WTC11 (cell line): ENCODE data around the gene GPR152. TPM values are rescaled to one million over a fixed set of nuclear protein-coding genes. Genes with fewer than 3 reads are reported as not detected.

Experiments used
- ATAC-seq: fragments of 200-7000 bp; cut with Tn5 transposase; 2 replicates; pipeline ENCODE4 v1.10.0; 2021; ENCODE audit warnings: mild to moderate bottlenecking, moderate library complexity
- CTCF ChIA-PET: fragments of 300-600 bp; sonication (Branson Sonifier 250); formaldehyde crosslinking; loops from one replicate; lab custom pipeline; 2021; ENCODE audit warnings: antibody characterized with exemption; lab: Charles Lee
- POLR2A ChIA-PET: fragments of 350-600 bp; sonication (Branson Sonifier 250); formaldehyde crosslinking; loops from one replicate; lab custom pipeline; 2021; ENCODE audit warnings: antibody characterized with exemption; lab: Charles Lee
- DNase-seq: peaks from one replicate; pipeline ENCODE4 v3.0.0; 2021; ENCODE audit warnings: low spot score
- H3K27ac Mint-ChIP-seq: 2 replicates; pipeline ENCODE4 v1.8.0; 2021; ENCODE audit warnings: mixed read lengths
- H3K27me3 Mint-ChIP-seq: 2 replicates; pipeline ENCODE4 v1.8.0; 2021; ENCODE audit warnings: low read depth, mild to moderate bottlenecking, moderate library complexity, mixed read lengths
- H3K36me3 Mint-ChIP-seq: 2 replicates; pipeline ENCODE4 v1.8.0; 2021; ENCODE audit warnings: mixed read lengths
- H3K4me1 Mint-ChIP-seq: 2 replicates; pipeline ENCODE4 v1.8.0; 2022; ENCODE audit warnings: mixed read lengths
- H3K4me3 Mint-ChIP-seq: 2 replicates; pipeline ENCODE4 v1.8.0; 2021; ENCODE audit warnings: mild to moderate bottlenecking, moderate library complexity, mixed read lengths
- H3K9me3 Mint-ChIP-seq: 2 replicates; pipeline ENCODE4 v1.8.0; 2021; ENCODE audit warnings: mixed read lengths
- EMX1 ChIP-seq: fragments of 250-450 bp; sonication (Bioruptor Pico); IDR thresholded peaks from 2 replicates; pipeline ENCODE4 v1.8.0; 2021; ENCODE audit warnings: mild to moderate bottlenecking
- FOXK1 ChIP-seq: sonication (generic); formaldehyde crosslinking; IDR thresholded peaks from 2 replicates; pipeline ENCODE4 v1.8.0; 2022; ENCODE audit warnings: mild to moderate bottlenecking, moderate library complexity, missing genetic modification reagents
- IRF2 ChIP-seq: sonication (generic); formaldehyde crosslinking; IDR thresholded peaks from 2 replicates; pipeline ENCODE4 v1.8.0; 2022; ENCODE audit warnings: low read depth, missing genetic modification reagents, borderline replicate concordance
- KAT7 ChIP-seq: sonication (generic); formaldehyde crosslinking; IDR thresholded peaks from 2 replicates; pipeline ENCODE4 v1.8.1; 2023; ENCODE audit warnings: missing genetic modification reagents, mild to moderate bottlenecking, borderline replicate concordance
- MYBL2 ChIP-seq: sonication (generic); formaldehyde crosslinking; IDR thresholded peaks from 2 replicates; pipeline ENCODE4 v1.8.1; 2023; ENCODE audit warnings: mild to moderate bottlenecking, moderate library complexity, missing genetic modification reagents
- OVOL2 ChIP-seq: fragments of 250-450 bp; sonication (Bioruptor Pico); IDR thresholded peaks from 2 replicates; pipeline ENCODE4 v1.9.0; 2021; ENCODE audit warnings: mild to moderate bottlenecking, borderline replicate concordance
- PRRX2 ChIP-seq: fragments of 250-450 bp; sonication (Bioruptor Pico); IDR thresholded peaks from 2 replicates; pipeline ENCODE4 v1.8.0; 2021; ENCODE audit warnings: mild to moderate bottlenecking
- RELA ChIP-seq: sonication (generic); formaldehyde crosslinking; IDR thresholded peaks from 2 replicates; pipeline ENCODE4 v1.8.1; 2022; ENCODE audit warnings: missing genetic modification reagents, mild to moderate bottlenecking, borderline replicate concordance
- ZNF232 ChIP-seq: sonication (generic); formaldehyde crosslinking; IDR thresholded peaks from 2 replicates; pipeline ENCODE4 v1.8.0; 2022; ENCODE audit warnings: mild to moderate bottlenecking, missing genetic modification reagents
- ZNF263 ChIP-seq: sonication (generic); formaldehyde crosslinking; IDR thresholded peaks from 2 replicates; pipeline ENCODE4 v1.8.1; 2022; ENCODE audit warnings: low read depth, mild to moderate bottlenecking, moderate library complexity, missing genetic modification reagents
- ZNF317 ChIP-seq: sonication (generic); formaldehyde crosslinking; IDR thresholded peaks from 2 replicates; pipeline ENCODE4 v1.8.1; 2023; ENCODE audit warnings: low read depth, mild to moderate bottlenecking, moderate library complexity, missing genetic modification reagents, borderline replicate concordance
- ZNF423 ChIP-seq: fragments of 250-450 bp; sonication (Bioruptor Pico); IDR thresholded peaks from 2 replicates; pipeline ENCODE4 v2.1.2; 2022; ENCODE audit warnings: mild to moderate bottlenecking, moderate library complexity
- ZNF671 ChIP-seq: fragments of 250-450 bp; sonication (Bioruptor Pico); IDR thresholded peaks from 2 replicates; pipeline ENCODE4 v1.8.0; 2021; ENCODE audit warnings: mild to moderate bottlenecking
- total RNA-seq: library from RNA; stranded (reverse); gene quantifications from 3 replicates; pipeline ENCODE4 v1.2.3, GENCODE V29; 2021
- TF ChIP-seq, protein P1 (sequence below): sonication (generic); formaldehyde crosslinking; IDR thresholded peaks from 2 replicates; pipeline ENCODE4 v1.8.0; 2022; ENCODE audit warnings: missing genetic modification reagents
- TF ChIP-seq, protein P2 (sequence below): sonication (generic); formaldehyde crosslinking; IDR thresholded peaks from 2 replicates; pipeline ENCODE4 v1.8.1; 2022; ENCODE audit warnings: mild to moderate bottlenecking, moderate library complexity, missing genetic modification reagents
- TF ChIP-seq, protein P3 (sequence below): sonication (generic); formaldehyde crosslinking; IDR thresholded peaks from 2 replicates; pipeline ENCODE4 v1.8.1; 2023; ENCODE audit warnings: mild to moderate bottlenecking, missing genetic modification reagents
- TF ChIP-seq, protein P4 (sequence below): fragments of 250-450 bp; sonication (Bioruptor Pico); IDR thresholded peaks from 2 replicates; pipeline ENCODE4 v1.9.0; 2021; ENCODE audit warnings: mild to moderate bottlenecking
- TF ChIP-seq, protein P5 (sequence below): fragments of 200-600 bp; IDR thresholded peaks from 2 replicates; pipeline ENCODE4 v1.8.0; 2022; ENCODE audit warnings: antibody characterized with exemption
- TF ChIP-seq, protein P6 (sequence below): sonication (generic); formaldehyde crosslinking; conservative IDR thresholded peaks from 2 replicates; pipeline ENCODE4 v1.8.1; 2023; ENCODE audit warnings: mild to moderate bottlenecking, low read depth, missing genetic modification reagents, moderate library complexity
- TF ChIP-seq, protein P7 (sequence below): sonication (generic); formaldehyde crosslinking; conservative IDR thresholded peaks from 2 replicates; pipeline ENCODE4 v1.8.1; 2022; ENCODE audit warnings: mild to moderate bottlenecking, missing genetic modification reagents
- TF ChIP-seq, protein P8 (sequence below): sonication (generic); formaldehyde crosslinking; IDR thresholded peaks from 2 replicates; pipeline ENCODE4 v1.8.0; 2022; ENCODE audit warnings: mild to moderate bottlenecking, missing genetic modification reagents
- TF ChIP-seq, protein P9 (sequence below): sonication (generic); formaldehyde crosslinking; IDR thresholded peaks from 2 replicates; pipeline ENCODE4 v1.8.1; 2022; ENCODE audit warnings: missing genetic modification reagents, borderline replicate concordance

The GPR152 gene
- total RNA-seq, 1 experiment from 2014 or later = not detected

DNA sequence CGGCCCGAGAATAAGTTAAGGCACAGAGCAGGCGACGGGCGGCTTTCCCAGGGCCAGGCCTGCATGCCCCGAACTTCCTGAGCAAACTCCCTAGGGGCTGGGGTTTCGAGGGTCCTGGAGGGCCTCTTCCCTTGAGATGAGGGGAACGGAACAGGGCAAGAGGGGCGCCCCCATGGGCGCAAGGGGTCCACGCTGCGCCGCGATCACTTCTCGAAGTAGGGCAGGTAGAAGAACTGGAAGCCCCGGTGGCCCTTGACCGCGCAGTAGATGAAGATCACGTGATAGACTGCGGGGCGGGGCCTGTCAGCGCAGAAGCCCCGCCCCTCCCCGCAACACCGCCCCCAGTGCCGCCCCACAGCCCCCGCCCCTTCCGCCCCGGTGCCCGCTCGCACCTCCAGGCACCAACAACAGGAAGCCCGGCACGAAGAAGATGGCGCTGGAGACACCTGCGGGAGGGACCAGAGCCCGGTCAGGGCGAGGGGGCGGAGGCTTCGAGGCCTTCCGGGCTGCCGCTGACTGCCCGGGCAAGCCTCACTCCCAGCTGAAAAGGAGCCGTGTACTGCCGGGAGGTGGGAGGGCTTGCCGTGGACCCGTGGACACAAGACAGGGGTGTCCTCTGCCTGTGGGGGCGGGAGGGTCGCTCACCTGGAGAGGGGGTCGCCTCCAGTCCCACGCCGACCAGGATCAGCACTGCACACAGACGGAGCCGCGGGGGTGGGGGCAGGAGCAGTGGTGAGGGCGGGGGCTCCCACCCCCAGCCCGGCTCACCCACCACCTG, 12.1 kb upstream of the GPR152 start:
- peaks cover 23% of the 10 kb centered on the region for H3K4me1 Mint-ChIP-seq
- H3K36me3 Mint-ChIP-seq = no peaks in the 10 kb centered on the region
- H3K27me3 Mint-ChIP-seq = peaks cover 6% of the 10 kb centered on the region; the same call in 1 of the 2 replicates
- ATAC-seq = peak; percentile 78
- peak; percentile 91 for DNase-seq
- ChIA-PET POLR2A (interaction anchor here (0.6 to 1.1 kb wide), 4 partner anchors 91 to 1163 kb away, joined by 3 to 4 read pairs (median 3); partner anchors contain the start of gene POLD4), CTCF (interaction anchor here (1.0 kb wide), 2 partner anchors 63 to 113 kb away, joined by 3 to 4 read pairs; partner anchors contain the start of gene PPP1CA)
- no peaks in the 10 kb centered on the region for H3K9me3 Mint-ChIP-seq
- H3K27ac Mint-ChIP-seq = 0 out of 2 replicates have a peak overlapping the region, but pooled peaks have one; percentile 45
- H3K4me3 Mint-ChIP-seq = peak overlapping the region; percentile 79
- TF ChIP-seq, protein P1, sequence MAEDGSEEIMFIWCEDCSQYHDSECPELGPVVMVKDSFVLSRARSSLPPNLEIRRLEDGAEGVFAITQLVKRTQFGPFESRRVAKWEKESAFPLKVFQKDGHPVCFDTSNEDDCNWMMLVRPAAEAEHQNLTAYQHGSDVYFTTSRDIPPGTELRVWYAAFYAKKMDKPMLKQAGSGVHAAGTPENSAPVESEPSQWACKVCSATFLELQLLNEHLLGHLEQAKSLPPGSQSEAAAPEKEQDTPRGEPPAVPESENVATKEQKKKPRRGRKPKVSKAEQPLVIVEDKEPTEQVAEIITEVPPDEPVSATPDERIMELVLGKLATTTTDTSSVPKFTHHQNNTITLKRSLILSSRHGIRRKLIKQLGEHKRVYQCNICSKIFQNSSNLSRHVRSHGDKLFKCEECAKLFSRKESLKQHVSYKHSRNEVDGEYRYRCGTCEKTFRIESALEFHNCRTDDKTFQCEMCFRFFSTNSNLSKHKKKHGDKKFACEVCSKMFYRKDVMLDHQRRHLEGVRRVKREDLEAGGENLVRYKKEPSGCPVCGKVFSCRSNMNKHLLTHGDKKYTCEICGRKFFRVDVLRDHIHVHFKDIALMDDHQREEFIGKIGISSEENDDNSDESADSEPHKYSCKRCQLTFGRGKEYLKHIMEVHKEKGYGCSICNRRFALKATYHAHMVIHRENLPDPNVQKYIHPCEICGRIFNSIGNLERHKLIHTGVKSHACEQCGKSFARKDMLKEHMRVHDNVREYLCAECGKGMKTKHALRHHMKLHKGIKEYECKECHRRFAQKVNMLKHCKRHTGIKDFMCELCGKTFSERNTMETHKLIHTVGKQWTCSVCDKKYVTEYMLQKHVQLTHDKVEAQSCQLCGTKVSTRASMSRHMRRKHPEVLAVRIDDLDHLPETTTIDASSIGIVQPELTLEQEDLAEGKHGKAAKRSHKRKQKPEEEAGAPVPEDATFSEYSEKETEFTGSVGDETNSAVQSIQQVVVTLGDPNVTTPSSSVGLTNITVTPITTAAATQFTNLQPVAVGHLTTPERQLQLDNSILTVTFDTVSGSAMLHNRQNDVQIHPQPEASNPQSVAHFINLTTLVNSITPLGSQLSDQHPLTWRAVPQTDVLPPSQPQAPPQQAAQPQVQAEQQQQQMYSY = no peak
- TF ChIP-seq MYBL2 = no peak
- TF ChIP-seq ZNF423 (CRISPR knock-in tag) = no peak
- no peak for TF ChIP-seq OVOL2
- peak; percentile 72; the same call in 1 of the 2 replicates for TF ChIP-seq FOXK1 (CRISPR knock-in tag)
- TF ChIP-seq, protein P2, sequence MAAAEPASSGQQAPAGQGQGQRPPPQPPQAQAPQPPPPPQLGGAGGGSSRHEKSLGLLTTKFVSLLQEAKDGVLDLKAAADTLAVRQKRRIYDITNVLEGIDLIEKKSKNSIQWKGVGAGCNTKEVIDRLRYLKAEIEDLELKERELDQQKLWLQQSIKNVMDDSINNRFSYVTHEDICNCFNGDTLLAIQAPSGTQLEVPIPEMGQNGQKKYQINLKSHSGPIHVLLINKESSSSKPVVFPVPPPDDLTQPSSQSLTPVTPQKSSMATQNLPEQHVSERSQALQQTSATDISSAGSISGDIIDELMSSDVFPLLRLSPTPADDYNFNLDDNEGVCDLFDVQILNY (CRISPR knock-in tag) = no peak; the same call in 1 of the 2 replicates
- TF ChIP-seq, protein P3, sequence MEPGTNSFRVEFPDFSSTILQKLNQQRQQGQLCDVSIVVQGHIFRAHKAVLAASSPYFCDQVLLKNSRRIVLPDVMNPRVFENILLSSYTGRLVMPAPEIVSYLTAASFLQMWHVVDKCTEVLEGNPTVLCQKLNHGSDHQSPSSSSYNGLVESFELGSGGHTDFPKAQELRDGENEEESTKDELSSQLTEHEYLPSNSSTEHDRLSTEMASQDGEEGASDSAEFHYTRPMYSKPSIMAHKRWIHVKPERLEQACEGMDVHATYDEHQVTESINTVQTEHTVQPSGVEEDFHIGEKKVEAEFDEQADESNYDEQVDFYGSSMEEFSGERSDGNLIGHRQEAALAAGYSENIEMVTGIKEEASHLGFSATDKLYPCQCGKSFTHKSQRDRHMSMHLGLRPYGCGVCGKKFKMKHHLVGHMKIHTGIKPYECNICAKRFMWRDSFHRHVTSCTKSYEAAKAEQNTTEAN (CRISPR knock-in tag) = no peak
- TF ChIP-seq, protein P4, sequence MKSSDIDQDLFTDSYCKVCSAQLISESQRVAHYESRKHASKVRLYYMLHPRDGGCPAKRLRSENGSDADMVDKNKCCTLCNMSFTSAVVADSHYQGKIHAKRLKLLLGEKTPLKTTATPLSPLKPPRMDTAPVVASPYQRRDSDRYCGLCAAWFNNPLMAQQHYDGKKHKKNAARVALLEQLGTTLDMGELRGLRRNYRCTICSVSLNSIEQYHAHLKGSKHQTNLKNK (CRISPR knock-in tag) = no peak
- TF ChIP-seq, protein P5, sequence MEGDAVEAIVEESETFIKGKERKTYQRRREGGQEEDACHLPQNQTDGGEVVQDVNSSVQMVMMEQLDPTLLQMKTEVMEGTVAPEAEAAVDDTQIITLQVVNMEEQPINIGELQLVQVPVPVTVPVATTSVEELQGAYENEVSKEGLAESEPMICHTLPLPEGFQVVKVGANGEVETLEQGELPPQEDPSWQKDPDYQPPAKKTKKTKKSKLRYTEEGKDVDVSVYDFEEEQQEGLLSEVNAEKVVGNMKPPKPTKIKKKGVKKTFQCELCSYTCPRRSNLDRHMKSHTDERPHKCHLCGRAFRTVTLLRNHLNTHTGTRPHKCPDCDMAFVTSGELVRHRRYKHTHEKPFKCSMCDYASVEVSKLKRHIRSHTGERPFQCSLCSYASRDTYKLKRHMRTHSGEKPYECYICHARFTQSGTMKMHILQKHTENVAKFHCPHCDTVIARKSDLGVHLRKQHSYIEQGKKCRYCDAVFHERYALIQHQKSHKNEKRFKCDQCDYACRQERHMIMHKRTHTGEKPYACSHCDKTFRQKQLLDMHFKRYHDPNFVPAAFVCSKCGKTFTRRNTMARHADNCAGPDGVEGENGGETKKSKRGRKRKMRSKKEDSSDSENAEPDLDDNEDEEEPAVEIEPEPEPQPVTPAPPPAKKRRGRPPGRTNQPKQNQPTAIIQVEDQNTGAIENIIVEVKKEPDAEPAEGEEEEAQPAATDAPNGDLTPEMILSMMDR = no peak
- TF ChIP-seq, protein P6, sequence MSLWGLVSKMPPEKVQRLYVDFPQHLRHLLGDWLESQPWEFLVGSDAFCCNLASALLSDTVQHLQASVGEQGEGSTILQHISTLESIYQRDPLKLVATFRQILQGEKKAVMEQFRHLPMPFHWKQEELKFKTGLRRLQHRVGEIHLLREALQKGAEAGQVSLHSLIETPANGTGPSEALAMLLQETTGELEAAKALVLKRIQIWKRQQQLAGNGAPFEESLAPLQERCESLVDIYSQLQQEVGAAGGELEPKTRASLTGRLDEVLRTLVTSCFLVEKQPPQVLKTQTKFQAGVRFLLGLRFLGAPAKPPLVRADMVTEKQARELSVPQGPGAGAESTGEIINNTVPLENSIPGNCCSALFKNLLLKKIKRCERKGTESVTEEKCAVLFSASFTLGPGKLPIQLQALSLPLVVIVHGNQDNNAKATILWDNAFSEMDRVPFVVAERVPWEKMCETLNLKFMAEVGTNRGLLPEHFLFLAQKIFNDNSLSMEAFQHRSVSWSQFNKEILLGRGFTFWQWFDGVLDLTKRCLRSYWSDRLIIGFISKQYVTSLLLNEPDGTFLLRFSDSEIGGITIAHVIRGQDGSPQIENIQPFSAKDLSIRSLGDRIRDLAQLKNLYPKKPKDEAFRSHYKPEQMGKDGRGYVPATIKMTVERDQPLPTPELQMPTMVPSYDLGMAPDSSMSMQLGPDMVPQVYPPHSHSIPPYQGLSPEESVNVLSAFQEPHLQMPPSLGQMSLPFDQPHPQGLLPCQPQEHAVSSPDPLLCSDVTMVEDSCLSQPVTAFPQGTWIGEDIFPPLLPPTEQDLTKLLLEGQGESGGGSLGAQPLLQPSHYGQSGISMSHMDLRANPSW = no peak
- TF ChIP-seq PRRX2 = no peak
- no peak for TF ChIP-seq KAT7
- no peak for TF ChIP-seq RELA
- TF ChIP-seq EMX1 (CRISPR knock-in tag) = no peak
- TF ChIP-seq, protein P7, sequence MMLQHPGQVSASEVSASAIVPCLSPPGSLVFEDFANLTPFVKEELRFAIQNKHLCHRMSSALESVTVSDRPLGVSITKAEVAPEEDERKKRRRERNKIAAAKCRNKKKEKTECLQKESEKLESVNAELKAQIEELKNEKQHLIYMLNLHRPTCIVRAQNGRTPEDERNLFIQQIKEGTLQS (CRISPR knock-in tag) = no peak
- TF ChIP-seq ZNF317 (CRISPR knock-in tag) = no peak
- TF ChIP-seq ZNF263 (CRISPR knock-in tag) = no peak
- TF ChIP-seq ZNF232 (CRISPR knock-in tag) = 0 out of 2 replicates have a peak, but pooled peaks have one; percentile 19
- TF ChIP-seq, protein P8, sequence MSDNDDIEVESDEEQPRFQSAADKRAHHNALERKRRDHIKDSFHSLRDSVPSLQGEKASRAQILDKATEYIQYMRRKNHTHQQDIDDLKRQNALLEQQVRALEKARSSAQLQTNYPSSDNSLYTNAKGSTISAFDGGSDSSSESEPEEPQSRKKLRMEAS (CRISPR knock-in tag) = no peak; the same call in 1 of the 2 replicates
- TF ChIP-seq, protein P9, sequence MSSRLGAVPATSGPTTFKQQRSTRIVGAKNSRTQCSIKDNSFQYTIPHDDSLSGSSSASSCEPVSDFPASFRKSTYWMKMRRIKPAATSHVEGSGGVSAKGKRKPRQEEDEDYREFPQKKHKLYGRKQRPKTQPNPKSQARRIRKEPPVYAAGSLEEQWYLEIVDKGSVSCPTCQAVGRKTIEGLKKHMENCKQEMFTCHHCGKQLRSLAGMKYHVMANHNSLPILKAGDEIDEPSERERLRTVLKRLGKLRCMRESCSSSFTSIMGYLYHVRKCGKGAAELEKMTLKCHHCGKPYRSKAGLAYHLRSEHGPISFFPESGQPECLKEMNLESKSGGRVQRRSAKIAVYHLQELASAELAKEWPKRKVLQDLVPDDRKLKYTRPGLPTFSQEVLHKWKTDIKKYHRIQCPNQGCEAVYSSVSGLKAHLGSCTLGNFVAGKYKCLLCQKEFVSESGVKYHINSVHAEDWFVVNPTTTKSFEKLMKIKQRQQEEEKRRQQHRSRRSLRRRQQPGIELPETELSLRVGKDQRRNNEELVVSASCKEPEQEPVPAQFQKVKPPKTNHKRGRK (CRISPR knock-in tag) = no peak
- TF ChIP-seq ZNF671 (CRISPR knock-in tag) = no peak
- no peak for TF ChIP-seq IRF2 (CRISPR knock-in tag)
